Body of pancreas (tissue), 4 donors: ENCODE results near the gene SPHK2. TPM values are rescaled to one million over a fixed set of nuclear protein-coding genes. Genes with fewer than 3 reads are reported as not detected.
"Not testable (repeated sequence)": the region's sequence is repeated elsewhere in the genome, so short reads cannot be mapped to it uniquely, and the experiment has no call there.

ENCODE experiments used
- ATAC-seq: fragments of 150-250 bp; one replicate; pipeline ENCODE4 v1.9.1; 2016
- DNase-seq, 4 donors: peaks; one replicate each; pipeline ENCODE4 v3.0.0-alpha.2; 2019
- H3K27ac ChIP-seq, 4 donors: fragments of 200-600 bp; sonication (generic); 1 replicate in 3 of 4; 2 replicates in 1 of 4; pipeline versions ENCODE4 v1.5.1 to v1.6.1; 2016 to 2019; ENCODE audit warnings: mild to moderate bottlenecking in 1 of 4, mixed read lengths in 1 of 4, moderate library complexity in 1 of 4
- H3K27me3 ChIP-seq, 2 donors: fragments of 200-600 bp; sonication (generic); one replicate each; pipeline ENCODE4 v1.6.0; 2016; ENCODE audit warnings: mild to moderate bottlenecking in 1 of 2
- H3K36me3 ChIP-seq, 2 donors: fragments of 200-600 bp; sonication (generic); replicated peaks in 1 of 2; 2 replicates each; pipeline ENCODE4 v1.5.1; 2016; ENCODE audit warnings: low read depth in 2 of 2; ENCODE audit not compliant: insufficient read depth in 1 of 2
- H3K4me1 ChIP-seq: fragments of 200-600 bp; sonication (generic); one replicate; pipeline ENCODE4 v1.6.0; 2016
- H3K4me3 ChIP-seq, 2 donors: fragments of 200-600 bp; sonication (generic); 1 replicate in 1 of 2; 2 replicates in 1 of 2; pipeline ENCODE4 v1.5.1; 2016 to 2019
- H3K9me3 ChIP-seq, 3 donors: fragments of 200-600 bp; sonication (generic); 1 replicate in 2 of 3; 2 replicates in 1 of 3; pipeline ENCODE4 v1.5.1; 2016
- POLR2A ChIP-seq, 3 donors: fragments of 450-650 bp; IDR thresholded peaks; one replicate each; pipeline ENCODE4 v1.6.1; 2016; ENCODE audit warnings: antibody characterized with exemption in 3 of 3, mild to moderate bottlenecking in 2 of 3
- WGBS, 2 donors: methylation state at CpG; one replicate each; pipeline ENCODE4 v1.1.5; 2017; 5-methylcytosine and 5-hydroxymethylcytosine counted together
- intact Hi-C: fragments of 100-400 bp; cut with DNase I; formaldehyde crosslinking; loops from one replicate; pipeline ENCODE4 v1.15.1; 2023
- total RNA-seq, 2 donors: library from RNA; depleted of rRNA; stranded (reverse); fragments of >200 nt; gene quantifications; one replicate each; pipeline ENCODE4 v1.1.0, GENCODE V29; 2016
- TF ChIP-seq, protein P1 (sequence below), 7 experiments: fragments of 450-650 bp in 4 of 7; fragments of 200-600 bp in 3 of 7; sonication (generic) in 3 of 7; IDR thresholded peaks; one replicate each; pipeline ENCODE4 v1.5.1; 2016 to 2019; ENCODE audit warnings: antibody characterized with exemption in 7 of 7

Gene SPHK2
- total RNA-seq, 2 donors from 2014 or later, result 8.3 to 37.6 TPM

DNA sequence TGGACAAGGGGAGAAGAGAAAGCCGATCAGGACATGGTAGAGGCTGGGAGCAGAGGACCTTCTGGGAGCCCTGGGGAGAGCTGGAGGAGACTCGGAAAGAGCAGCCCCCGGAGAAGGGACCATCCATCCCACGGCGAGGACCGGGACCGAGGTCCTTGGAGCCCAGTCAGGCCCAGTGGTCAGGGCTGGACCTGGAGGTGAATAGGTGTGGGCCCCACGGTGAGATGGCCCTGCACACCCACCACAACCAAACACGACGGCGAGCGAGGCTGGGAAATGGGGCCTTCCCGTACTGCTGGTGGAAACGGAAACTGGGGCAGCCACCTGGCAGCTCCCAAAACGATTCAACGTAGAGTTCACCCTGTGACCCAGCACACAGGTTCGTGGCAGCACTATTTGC is 57.2 kb downstream of the SPHK2 start:
- no peak for ATAC-seq
- Histone ChIP-seq H3K27me3 (no peaks in the 10 kb centered on the region), H3K9me3 (no peaks in the 10 kb centered on the region), H3K27ac (no peak overlapping the region), H3K36me3 (no peaks in the 10 kb centered on the region), H3K4me1 (peaks cover 28% of the 10 kb centered on the region), H3K4me3 (no peak overlapping the region)
- no peak for DNase-seq
- intact Hi-C loops, result no loop called here
- 94 to 97% methylated on average over 9 to 17 of the region's 17 CpGs for WGBS, 2 donors
- TF ChIP-seq POLR2A (IDR thresholded peaks at IDR 0.05), result no peak
- TF ChIP-seq, protein P1, sequence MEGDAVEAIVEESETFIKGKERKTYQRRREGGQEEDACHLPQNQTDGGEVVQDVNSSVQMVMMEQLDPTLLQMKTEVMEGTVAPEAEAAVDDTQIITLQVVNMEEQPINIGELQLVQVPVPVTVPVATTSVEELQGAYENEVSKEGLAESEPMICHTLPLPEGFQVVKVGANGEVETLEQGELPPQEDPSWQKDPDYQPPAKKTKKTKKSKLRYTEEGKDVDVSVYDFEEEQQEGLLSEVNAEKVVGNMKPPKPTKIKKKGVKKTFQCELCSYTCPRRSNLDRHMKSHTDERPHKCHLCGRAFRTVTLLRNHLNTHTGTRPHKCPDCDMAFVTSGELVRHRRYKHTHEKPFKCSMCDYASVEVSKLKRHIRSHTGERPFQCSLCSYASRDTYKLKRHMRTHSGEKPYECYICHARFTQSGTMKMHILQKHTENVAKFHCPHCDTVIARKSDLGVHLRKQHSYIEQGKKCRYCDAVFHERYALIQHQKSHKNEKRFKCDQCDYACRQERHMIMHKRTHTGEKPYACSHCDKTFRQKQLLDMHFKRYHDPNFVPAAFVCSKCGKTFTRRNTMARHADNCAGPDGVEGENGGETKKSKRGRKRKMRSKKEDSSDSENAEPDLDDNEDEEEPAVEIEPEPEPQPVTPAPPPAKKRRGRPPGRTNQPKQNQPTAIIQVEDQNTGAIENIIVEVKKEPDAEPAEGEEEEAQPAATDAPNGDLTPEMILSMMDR (IDR thresholded peaks at IDR 0.05), result no peak

DNA sequence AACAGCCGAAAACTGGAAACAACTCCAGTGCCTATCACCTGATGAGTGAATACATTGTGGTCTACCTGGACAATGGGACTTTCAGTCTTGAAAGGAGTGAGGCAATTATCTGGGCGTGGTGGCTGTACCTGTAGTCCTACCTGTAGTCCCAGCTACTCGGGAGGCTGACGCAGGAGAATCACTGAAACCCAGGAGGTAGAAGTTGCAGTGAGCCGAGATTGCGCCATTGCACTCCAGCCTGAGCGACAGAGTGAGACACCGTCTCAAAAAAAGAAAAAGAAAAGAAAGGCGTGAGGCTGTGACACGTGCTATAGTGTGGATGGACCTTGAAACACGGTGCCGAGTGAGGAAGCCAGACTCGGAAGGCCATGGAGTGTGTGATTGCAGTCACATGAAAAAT is 57.6 kb downstream of the SPHK2 start:
- no peaks in the 10 kb centered on the region for H3K27me3 ChIP-seq
- no peak overlapping the region for H3K27ac ChIP-seq
- no peak for DNase-seq
- H3K4me3 ChIP-seq, result no peak overlapping the region
- 83 to 89% methylated on average over 12 to 13 of the region's 13 CpGs for WGBS, 2 donors
- no peak for ATAC-seq
- H3K36me3 ChIP-seq, result no peaks in the 10 kb centered on the region
- intact Hi-C loops, result no loop called here
- TF ChIP-seq POLR2A (IDR thresholded peaks at IDR 0.05), result no peak
- TF ChIP-seq, protein P1 (IDR thresholded peaks at IDR 0.05), result no peak
- H3K9me3 ChIP-seq, result no peaks in the 10 kb centered on the region
- peaks cover 28% of the 10 kb centered on the region for H3K4me1 ChIP-seq

- ATAC-seq (peak; percentile 85), DNase-seq (peak; percentile 81 to 93 (median 90))
- no peaks in the 10 kb centered on the region for H3K36me3 ChIP-seq
- peak overlapping the region; percentile 47 to 90 (median 78) for H3K27ac ChIP-seq
- no peaks in the 10 kb centered on the region for H3K27me3 ChIP-seq
- H3K4me1 ChIP-seq, result peaks cover 28% of the 10 kb centered on the region
- intact Hi-C loops, result no loop called here
- no peaks in the 10 kb centered on the region for H3K9me3 ChIP-seq
- 19 to 34% methylated on average over 4 of the region's 4 CpGs for WGBS, 2 donors
- no peak overlapping the region for H3K4me3 ChIP-seq
- TF ChIP-seq, protein P1 (IDR thresholded peaks at IDR 0.05), result peak in 1 of 7 experiments; percentile 5
- peak in 1 of 3 donors; percentile 33 for TF ChIP-seq POLR2A (IDR thresholded peaks at IDR 0.05)
Measured at GRCh38 chr19:48678201-48678600, 58.9 kb downstream of the SPHK2 start.

- H3K9me3 ChIP-seq, H3K27ac ChIP-seq, DNase-seq, H3K27me3 ChIP-seq, H3K36me3 ChIP-seq, H3K4me3 ChIP-seq, intact Hi-C loops, ATAC-seq: not testable (repeated sequence)
- WGBS, 2 donors, result 91 to 97% methylated on average over 6 to 19 of the region's 19 CpGs
- H3K4me1 ChIP-seq, result peaks cover 36% of the 10 kb centered on the region
Measured at GRCh38 chr19:48680006-48680405, 60.7 kb downstream of the SPHK2 start.

Other genes starting within 250 kb of the SPHK2 start
- 10 to 100 TPM; 47.5 to 51.4 TPM for gene KDELR1, start 228.0 kb upstream of the SPHK2 start, total RNA-seq
- gene GRIN2D, start 225.8 kb upstream of the SPHK2 start, total RNA-seq, result 1 to 10 TPM in 1 of 2 donors, under 1 TPM in 1; 0.26 to 2.0 TPM
- 10 to 100 TPM; 11.9 TPM for gene GRWD1, start 173.5 kb upstream of the SPHK2 start, total RNA-seq
- gene KCNJ14, start 163.9 kb upstream of the SPHK2 start, total RNA-seq, result 1 to 10 TPM in 1 of 2 donors, under 1 TPM in 1; 0.66 to 1.6 TPM
- 10 to 100 TPM; 76.1 to 94.2 TPM for gene CYTH2, start 150.1 kb upstream of the SPHK2 start, total RNA-seq
- 1 to 10 TPM; 4.2 to 9.6 TPM for gene LMTK3, start 107.7 kb upstream of the SPHK2 start, total RNA-seq
- gene SULT2B1, start 67.3 kb upstream of the SPHK2 start, total RNA-seq, result 1 to 10 TPM in 1 of 2 donors, not detected in 1; 1.0 TPM
- gene SPACA4, start 12.8 kb upstream of the SPHK2 start, total RNA-seq, result not detected
- 1 to 10 TPM in 1 of 2 donors, under 1 TPM in 1; 0.33 to 4.2 TPM for gene FAM83E, start 4.4 kb upstream of the SPHK2 start, total RNA-seq
- gene RPL18, start 328 bp upstream of the SPHK2 start, total RNA-seq, result 1,000 to 10,000 TPM; 2,402 to 3,112 TPM
- 1 to 10 TPM; 2.0 to 4.9 TPM for gene DBP, start 17.9 kb downstream of the SPHK2 start, total RNA-seq
- 1 to 10 TPM in 1 of 2 donors, not detected in 1; 2.9 TPM for gene CA11, start 26.7 kb downstream of the SPHK2 start, total RNA-seq
- not detected for gene NTN5, start 53.5 kb downstream of the SPHK2 start, total RNA-seq
- gene FUT2, start 76.5 kb downstream of the SPHK2 start, total RNA-seq, result 1 to 10 TPM; 2.0 to 3.4 TPM
- gene MAMSTR, start 100.2 kb downstream of the SPHK2 start, total RNA-seq, result 1 to 10 TPM in 1 of 2 donors, under 1 TPM in 1; 0.26 to 7.3 TPM
- 10 to 100 TPM; 14.5 to 60.0 TPM for gene RASIP1, start 121.1 kb downstream of the SPHK2 start, total RNA-seq
- 10 to 100 TPM in 1 of 2 donors, 1 to 10 TPM in 1; 1.6 to 14.5 TPM for gene IZUMO1, start 127.4 kb downstream of the SPHK2 start, total RNA-seq
- 10 to 100 TPM; 14.8 to 79.1 TPM for gene FUT1, start 133.1 kb downstream of the SPHK2 start, total RNA-seq
- not detected for gene FGF21, start 136.0 kb downstream of the SPHK2 start, total RNA-seq
- 10 to 100 TPM; 34.5 to 56.0 TPM for gene BCAT2, start 191.5 kb downstream of the SPHK2 start, total RNA-seq
- gene HSD17B14, start 217.0 kb downstream of the SPHK2 start, total RNA-seq, result 1 to 10 TPM; 2.1 to 3.3 TPM
- gene PLEKHA4, start 249.1 kb downstream of the SPHK2 start, total RNA-seq, result 10 to 100 TPM in 1 of 2 donors, 1 to 10 TPM in 1; 6.5 to 21.1 TPM